Measurements from ENCODE around the gene VSTM2B. TPM values are rescaled to one million over a fixed set of nuclear protein-coding genes. Genes with fewer than 3 reads are reported as not detected.

The VSTM2B gene
- total RNA-seq, 1 donor from 2014 or later = 0.21 TPM

- Mint-ChIP-seq H3K27me3 (ENCODE audit: low read depth) (peaks cover 77% of the 10 kb centered on the region), H3K4me1 (peaks cover 21% of the 10 kb centered on the region), H3K9me3 (no peaks in the 10 kb centered on the region), H3K27ac (ENCODE audit: unreplicated experiment) (no peak overlapping the region), H3K4me3 (peak overlapping the region; percentile 84), H3K36me3 (ENCODE audit: low read depth) (no peaks in the 10 kb centered on the region)
- DNase-seq (ENCODE audit: low read depth, low spot score) = no peak
- TF ChIP-seq CTCF (conservative IDR thresholded peaks at IDR 0.05) = no peak
These were observed 4.1 kb downstream of the VSTM2B start for GRCh38 chr19:29529646-29530539.

- no peak for DNase-seq (ENCODE audit: low read depth, low spot score)
- no peak for TF ChIP-seq CTCF (conservative IDR thresholded peaks at IDR 0.05)
- Mint-ChIP-seq H3K4me3 (peak overlapping the region; percentile 38), H3K27ac (ENCODE audit: unreplicated experiment) (no peak overlapping the region), H3K27me3 (ENCODE audit: low read depth) (peaks cover 80% of the 10 kb centered on the region), H3K4me1 (peaks cover 21% of the 10 kb centered on the region), H3K9me3 (no peaks in the 10 kb centered on the region), H3K36me3 (ENCODE audit: low read depth) (no peaks in the 10 kb centered on the region)
These were observed 5.0 kb downstream of the VSTM2B start for GRCh38 chr19:29530540-29531457.

- DNase-seq (ENCODE audit: low read depth, low spot score) = no peak
- Mint-ChIP-seq H3K4me1 (peaks cover 21% of the 10 kb centered on the region), H3K9me3 (no peaks in the 10 kb centered on the region), H3K27ac (ENCODE audit: unreplicated experiment) (no peak overlapping the region), H3K36me3 (ENCODE audit: low read depth) (no peaks in the 10 kb centered on the region), H3K4me3 (no peak overlapping the region), H3K27me3 (ENCODE audit: low read depth) (peaks cover 83% of the 10 kb centered on the region)
- no peak for TF ChIP-seq CTCF (conservative IDR thresholded peaks at IDR 0.05)
These were observed 5.7 kb downstream of the VSTM2B start for GRCh38 chr19:29531458-29532025.

- no peak for DNase-seq (ENCODE audit: low read depth, low spot score)
- Mint-ChIP-seq H3K4me1 (peaks cover 21% of the 10 kb centered on the region), H3K27ac (ENCODE audit: unreplicated experiment) (no peak overlapping the region), H3K36me3 (ENCODE audit: low read depth) (no peaks in the 10 kb centered on the region), H3K27me3 (ENCODE audit: low read depth) (peaks cover 85% of the 10 kb centered on the region), H3K9me3 (no peaks in the 10 kb centered on the region), H3K4me3 (no peak overlapping the region)
- TF ChIP-seq CTCF (conservative IDR thresholded peaks at IDR 0.05) = no peak
These were observed 6.3 kb downstream of the VSTM2B start for GRCh38 chr19:29532097-29532496.

- TF ChIP-seq CTCF (conservative IDR thresholded peaks at IDR 0.05) = no peak
- Mint-ChIP-seq H3K4me1 (peaks cover 15% of the 10 kb centered on the region), H3K9me3 (no peaks in the 10 kb centered on the region), H3K4me3 (no peak overlapping the region), H3K27me3 (ENCODE audit: low read depth) (peaks cover 85% of the 10 kb centered on the region), H3K27ac (ENCODE audit: unreplicated experiment) (no peak overlapping the region), H3K36me3 (ENCODE audit: low read depth) (no peaks in the 10 kb centered on the region)
- DNase-seq (ENCODE audit: low read depth, low spot score) = no peak
These were observed 7.2 kb downstream of the VSTM2B start for GRCh38 chr19:29532956-29533355.
